NCI-H82 (cell line): ENCODE data around the gene C1orf167.

ENCODE experiments used
- DNase-seq: peaks from one replicate; lab custom pipeline; 2025; lab: John Stamatoyannopoulos, UW

C1orf167 gene

GRCh38 chr1:11765661-11766428, 3.9 kb downstream of the C1orf167 start:
- DNase-seq = no peak

- no peak for DNase-seq
Measured at GRCh38 chr1:11766429-11766776, 4.4 kb downstream of the C1orf167 start.

- no peak for DNase-seq
Measured at GRCh38 chr1:11767922-11768704, 6.1 kb downstream of the C1orf167 start.

GRCh38 chr1:11768821-11769220, 6.8 kb downstream of the C1orf167 start:
- peak; percentile 28 for DNase-seq

- no peak for DNase-seq
Measured at GRCh38 chr1:11769274-11769673, 7.3 kb downstream of the C1orf167 start.

GRCh38 chr1:11770011-11770410, 8.0 kb downstream of the C1orf167 start:
- DNase-seq = no peak

- DNase-seq = no peak
Measured at GRCh38 chr1:11771481-11772043, 9.6 kb downstream of the C1orf167 start.

GRCh38 chr1:11772458-11772857, 10.5 kb downstream of the C1orf167 start:
- peak; percentile 60 for DNase-seq

- DNase-seq = no peak
Measured at GRCh38 chr1:11774753-11775152, 12.8 kb downstream of the C1orf167 start.

- no peak for DNase-seq
Measured at GRCh38 chr1:11777658-11778322, 15.8 kb downstream of the C1orf167 start.

- no peak for DNase-seq
Measured at GRCh38 chr1:11778336-11778735, 16.3 kb downstream of the C1orf167 start.

- DNase-seq = no peak
Measured at GRCh38 chr1:11778844-11779623, 17.0 kb downstream of the C1orf167 start.

- no peak for DNase-seq
Measured at GRCh38 chr1:11779715-11780379, 17.9 kb downstream of the C1orf167 start.

- no peak for DNase-seq
Measured at GRCh38 chr1:11780380-11781147, 18.6 kb downstream of the C1orf167 start.

GRCh38 chr1:11781297-11781696, 19.3 kb downstream of the C1orf167 start:
- no peak for DNase-seq

- DNase-seq = no peak
Measured at GRCh38 chr1:11782127-11782708, 20.2 kb downstream of the C1orf167 start.

GRCh38 chr1:11783556-11783955, 21.6 kb downstream of the C1orf167 start:
- DNase-seq = no peak

- no peak for DNase-seq
Measured at GRCh38 chr1:11784256-11784992, 22.4 kb downstream of the C1orf167 start.
